PC-9 (cell line): ENCODE results near the gene USH2A.

ENCODE experiments used
- CTCF ChIP-seq: fragments of 200-600 bp; sonication (generic); conservative IDR thresholded peaks from 2 replicates; pipeline ENCODE4 v1.6.1; 2017; ENCODE audit warnings: mixed run types, antibody characterized with exemption, mild to moderate bottlenecking, moderate library complexity
- EZH2 ChIP-seq: fragments of 200-600 bp; sonication (generic); IDR thresholded peaks from 2 replicates; pipeline ENCODE4 v1.8.0; 2017; ENCODE audit warnings: antibody characterized with exemption, low read depth

- no peak for TF ChIP-seq CTCF
- no peak for TF ChIP-seq EZH2
Measured at GRCh38 chr1:215710899-215711225, 712.4 kb downstream of the USH2A start.
